ENCODE measurements around the gene PLK5. TPM values are rescaled to one million over a fixed set of nuclear protein-coding genes. Genes with fewer than 3 reads are reported as not detected.
"Not testable (repeated sequence)": the region's sequence is repeated elsewhere in the genome, so short reads cannot be mapped to it uniquely, and the experiment has no call there.

Gene PLK5
- polyA plus RNA-seq, 3 donors, result 0.11 to 0.45 (median 0.14) TPM

DNA sequence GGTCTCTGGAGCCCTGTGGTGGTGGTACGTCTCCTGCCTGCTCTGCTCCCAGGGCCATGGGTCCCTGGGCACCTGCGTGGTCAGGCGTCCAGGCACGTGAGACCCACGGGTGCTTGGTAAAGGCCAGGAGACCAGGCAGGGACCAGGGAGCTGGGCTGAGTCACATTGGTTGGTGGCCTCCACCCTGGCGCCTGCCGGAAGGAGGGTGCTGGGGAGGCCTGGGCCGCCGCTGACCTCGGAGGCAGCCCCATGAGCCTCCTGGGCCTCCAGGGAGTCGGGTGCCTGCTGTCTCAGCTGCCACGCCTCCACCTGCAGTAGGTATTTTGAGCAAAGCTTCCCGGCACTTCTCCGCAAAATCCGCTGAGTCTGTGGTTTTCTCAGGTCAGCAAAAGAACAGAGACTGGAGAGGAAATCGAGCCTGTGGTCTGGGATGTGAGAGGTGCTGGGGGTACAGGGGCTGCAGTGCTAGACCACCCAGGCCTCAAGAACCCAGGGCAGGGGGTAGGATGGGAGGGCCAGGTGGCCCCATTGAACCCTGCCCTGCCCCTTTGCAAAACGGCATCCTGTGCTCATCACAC is 3.6 kb upstream of the PLK5 start:
- no peak for DNase-seq (ENCODE audit: extremely low read depth in 1 of 11, low read depth in 9 of 11, low spot score in 4 of 11)

DNA sequence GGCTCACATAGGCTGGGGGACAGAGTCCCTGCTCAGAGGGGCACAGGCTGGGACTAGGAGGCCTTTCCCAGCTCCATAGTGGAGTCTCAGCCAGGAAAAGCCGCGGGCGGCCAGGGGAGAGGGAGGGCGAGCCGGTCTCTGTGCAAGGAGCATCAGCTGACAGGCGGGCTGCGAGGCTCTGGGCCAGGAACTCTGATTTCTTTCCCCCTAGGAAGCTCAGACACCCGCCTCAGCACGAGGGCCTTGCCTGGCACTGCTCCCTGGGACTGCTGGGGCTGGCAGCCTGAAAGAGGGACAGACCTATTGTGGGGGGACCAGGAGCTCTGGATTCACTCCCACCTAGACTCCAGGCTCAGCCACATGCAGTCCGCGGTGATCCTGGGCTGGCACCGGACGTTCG is 2.2 kb upstream of the PLK5 start:
- no peak for DNase-seq (ENCODE audit: extremely low read depth in 1 of 11, low read depth in 9 of 11, low spot score in 4 of 11)

DNA sequence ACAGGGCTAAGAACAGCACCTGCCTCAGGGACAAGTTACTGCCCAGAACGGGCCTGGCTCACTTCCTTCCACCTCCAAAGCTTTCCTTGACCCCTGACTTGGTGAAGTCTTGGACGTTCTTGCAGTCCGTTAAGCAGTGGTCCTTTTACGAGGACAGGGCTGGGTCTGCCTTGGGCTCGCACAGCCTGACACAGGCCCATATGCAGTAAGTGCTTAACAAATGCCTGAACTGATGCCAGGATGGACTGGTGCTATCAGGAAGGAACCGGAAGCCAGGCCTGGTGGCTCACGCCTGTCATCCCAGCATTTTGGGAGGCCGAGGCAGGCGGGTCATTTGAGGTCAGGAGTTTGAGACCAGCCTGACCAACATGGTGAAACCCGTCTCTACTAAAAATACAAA is 1.8 kb upstream of the PLK5 start:
- no peak for DNase-seq (ENCODE audit: extremely low read depth in 1 of 11, low read depth in 9 of 11, low spot score in 4 of 11)

DNA sequence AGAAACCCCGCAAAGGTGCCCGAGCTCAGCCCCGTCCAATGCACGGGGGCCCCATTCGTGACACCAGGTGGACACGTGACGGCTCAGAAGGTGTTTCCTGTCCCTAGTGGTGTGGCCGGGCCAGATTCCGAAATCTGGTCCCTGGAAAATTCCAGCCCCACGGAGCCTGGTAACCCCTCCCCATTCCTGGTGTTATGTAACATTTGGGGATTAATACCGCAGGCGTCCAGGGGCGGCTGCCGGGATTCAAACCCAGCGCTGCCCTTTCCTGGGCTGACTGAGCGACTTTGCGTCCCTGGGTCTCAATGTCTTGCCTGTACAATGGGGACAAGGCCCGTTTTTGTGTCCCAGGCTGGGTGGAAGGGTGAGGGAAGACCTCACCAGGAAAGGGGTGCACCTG is 1.0 kb upstream of the PLK5 start:
- DNase-seq (ENCODE audit: extremely low read depth in 1 of 11, low read depth in 9 of 11, low spot score in 4 of 11), result no peak

DNA sequence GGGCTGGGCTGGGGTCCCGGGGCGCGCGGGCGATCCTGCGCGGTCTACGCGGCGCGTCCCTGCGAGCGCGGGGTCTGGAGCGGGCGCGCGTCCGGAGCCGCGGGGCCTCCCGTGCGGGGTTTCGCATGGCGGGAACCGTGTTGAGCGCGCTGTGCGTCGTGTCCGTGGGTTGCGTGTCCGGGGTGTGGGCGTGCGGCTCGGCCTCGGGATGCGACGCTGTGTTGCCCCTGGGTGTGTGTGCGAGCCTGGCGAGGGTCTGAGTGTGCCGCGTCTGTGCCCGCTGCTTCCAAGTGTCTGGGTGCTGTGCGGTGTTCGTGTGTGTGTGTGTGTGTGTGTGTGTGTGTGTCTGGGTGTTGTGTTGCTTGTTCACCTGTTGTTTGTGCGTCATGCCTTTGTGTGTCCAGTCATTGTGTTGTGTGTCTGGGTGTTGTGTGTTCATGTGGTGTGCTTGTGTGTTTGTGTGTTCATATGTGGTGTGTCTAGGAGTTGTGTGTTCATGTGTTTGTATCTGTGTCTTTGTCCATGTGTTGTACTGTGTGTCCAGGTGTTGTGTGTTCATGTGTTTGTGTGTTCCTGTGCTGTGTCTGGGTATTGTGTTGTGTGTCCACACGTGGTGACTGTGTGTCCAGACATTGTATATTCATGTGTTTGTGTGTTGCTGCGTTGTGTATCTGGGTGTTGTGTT is 552 bp downstream of the PLK5 start:
- DNase-seq (ENCODE audit: extremely low read depth in 1 of 11, low read depth in 9 of 11, low spot score in 4 of 11), result no peak

DNA sequence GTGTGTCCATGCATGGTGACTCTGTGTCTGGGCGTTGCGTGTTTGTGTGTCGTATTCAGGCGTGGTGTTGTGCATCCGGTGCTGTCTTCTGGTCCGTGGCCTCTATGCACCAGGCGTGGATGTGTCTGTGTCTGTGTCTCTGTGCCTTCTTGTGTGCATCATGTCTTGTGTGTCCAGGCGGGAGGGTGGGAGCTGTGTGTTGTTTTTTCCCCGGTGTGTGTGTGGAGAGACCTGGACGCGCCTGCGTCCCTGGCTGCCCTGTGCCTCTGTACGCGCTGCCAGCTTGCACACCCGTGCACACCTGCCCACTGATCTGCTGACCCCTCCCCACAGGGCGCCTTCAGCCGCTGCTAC is 1.1 kb downstream of the PLK5 start:
- DNase-seq (ENCODE audit: extremely low read depth in 1 of 11, low read depth in 9 of 11, low spot score in 4 of 11), result no peak

DNA sequence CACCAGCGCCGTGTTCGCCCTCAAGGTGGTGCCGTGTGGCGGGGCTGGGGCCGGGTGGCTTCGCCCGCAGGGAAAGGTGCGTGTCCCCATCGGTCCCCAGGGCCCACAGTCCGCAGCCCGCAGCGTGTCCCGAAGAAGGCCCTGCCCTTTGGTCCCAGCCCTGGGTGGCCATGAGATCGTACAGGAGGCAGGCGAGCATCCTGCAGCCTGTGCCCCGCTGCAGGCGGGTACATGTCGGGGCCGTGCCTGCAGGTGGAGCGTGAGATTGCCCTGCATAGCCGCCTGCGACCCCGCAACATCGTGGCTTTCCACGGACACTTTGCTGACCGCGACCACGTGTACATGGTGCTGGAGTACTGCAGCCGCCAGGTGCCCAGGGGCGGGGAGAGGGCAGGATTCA is 1.5 kb downstream of the PLK5 start:
- DNase-seq (ENCODE audit: extremely low read depth in 1 of 11, low read depth in 9 of 11, low spot score in 4 of 11), result no peak

DNA sequence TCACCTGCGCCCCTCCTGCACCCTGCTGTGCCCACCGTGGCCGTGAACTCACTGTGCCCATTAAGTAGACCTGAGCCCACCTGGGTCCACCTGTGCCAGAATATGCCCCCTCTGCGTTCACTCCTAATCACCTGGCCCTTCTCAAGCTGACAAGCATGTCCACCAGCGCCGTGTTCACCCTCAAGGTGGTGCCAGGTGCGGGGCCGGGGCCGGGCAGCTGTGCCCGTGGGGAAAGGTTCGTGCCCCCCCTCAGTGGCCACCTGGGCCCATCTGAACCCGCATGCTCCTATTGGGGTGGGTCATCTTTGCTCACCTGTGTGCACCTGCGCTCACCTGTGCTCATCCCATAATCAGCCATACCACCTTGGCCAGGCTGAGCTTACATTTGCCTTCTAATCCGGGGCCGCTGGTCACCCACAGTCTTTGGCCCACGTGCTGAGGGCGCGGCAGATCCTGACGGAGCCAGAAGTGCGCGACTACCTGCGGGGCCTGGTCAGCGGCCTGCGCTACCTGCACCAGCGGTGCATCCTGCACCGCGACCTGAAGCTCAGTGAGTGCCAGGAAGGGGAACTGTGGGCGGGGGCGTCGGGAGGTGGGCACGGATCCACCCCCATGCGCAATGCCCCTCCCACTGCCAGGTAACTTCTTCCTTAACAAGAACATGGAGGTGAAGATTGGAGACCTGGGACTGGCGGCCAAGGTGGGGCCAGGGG is 2.3 kb downstream of the PLK5 start:
- no peak for DNase-seq (ENCODE audit: extremely low read depth in 1 of 11, low read depth in 9 of 11, low spot score in 4 of 11)

DNA sequence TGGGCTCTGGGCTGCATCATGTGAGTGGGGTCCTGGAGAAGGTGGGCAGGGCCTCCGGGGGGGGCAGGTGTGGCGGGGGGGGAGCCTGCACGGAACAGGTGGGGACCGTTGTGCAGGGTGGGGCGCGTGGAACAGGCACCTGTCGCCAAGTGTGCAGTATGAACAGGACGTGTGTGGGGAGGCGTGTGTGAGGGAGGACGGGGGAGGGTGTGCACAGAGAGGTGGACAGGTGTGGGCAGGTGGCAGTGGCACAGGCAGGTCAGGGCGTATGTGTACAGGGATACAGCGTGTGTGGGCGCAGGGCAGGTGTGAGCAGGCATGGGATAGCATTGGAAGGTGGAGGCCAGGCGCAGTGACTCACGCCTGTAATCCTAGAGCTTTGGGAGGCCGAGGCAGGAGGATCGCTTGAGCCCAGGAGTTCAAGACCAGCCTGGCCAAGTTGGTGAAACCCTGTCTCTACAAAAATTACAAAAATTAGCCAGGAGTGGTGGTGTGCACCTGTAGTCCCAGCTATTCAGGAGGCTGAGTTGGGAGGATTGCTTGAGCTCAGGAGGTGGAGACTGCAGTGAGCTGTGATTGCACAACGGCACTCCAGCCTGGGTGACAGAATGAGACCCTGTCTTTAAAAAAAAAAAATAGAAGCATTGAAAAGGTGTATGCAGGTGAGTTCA is 3.2 kb downstream of the PLK5 start:
- no peak for DNase-seq (ENCODE audit: extremely low read depth in 1 of 11, low read depth in 9 of 11, low spot score in 4 of 11)

DNA sequence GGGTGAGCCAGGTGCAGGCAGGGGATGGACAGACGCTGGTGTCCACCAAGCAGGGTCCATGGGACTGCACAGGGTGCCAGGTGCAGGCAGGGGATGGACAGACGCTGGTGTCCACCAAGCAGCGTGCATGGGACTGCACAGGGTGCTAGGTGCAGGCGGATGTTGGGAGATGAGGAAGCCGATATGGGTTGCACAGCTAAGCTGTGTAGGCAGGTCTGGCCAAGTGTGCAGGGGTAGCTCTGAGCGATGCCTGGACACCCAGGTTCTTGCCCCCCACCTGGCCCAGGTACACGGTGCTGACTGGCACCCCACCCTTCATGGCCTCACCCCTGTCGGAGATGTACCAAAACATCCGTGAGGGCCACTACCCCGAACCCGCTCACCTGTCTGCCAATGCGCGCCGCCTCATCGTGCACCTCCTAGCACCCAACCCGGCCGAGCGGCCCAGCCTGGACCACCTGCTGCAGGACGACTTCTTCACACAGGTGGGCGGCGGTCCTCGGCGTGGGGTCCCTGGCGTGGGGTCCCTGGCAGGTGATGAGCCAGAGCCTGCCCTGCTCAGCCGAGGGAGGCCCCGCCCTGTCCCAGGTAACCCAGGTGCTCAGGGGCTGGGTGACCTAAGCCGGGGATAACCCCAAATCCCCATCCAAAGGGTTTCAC is 3.9 kb downstream of the PLK5 start:
- no peak for DNase-seq (ENCODE audit: extremely low read depth in 1 of 11, low read depth in 9 of 11, low spot score in 4 of 11)

DNA sequence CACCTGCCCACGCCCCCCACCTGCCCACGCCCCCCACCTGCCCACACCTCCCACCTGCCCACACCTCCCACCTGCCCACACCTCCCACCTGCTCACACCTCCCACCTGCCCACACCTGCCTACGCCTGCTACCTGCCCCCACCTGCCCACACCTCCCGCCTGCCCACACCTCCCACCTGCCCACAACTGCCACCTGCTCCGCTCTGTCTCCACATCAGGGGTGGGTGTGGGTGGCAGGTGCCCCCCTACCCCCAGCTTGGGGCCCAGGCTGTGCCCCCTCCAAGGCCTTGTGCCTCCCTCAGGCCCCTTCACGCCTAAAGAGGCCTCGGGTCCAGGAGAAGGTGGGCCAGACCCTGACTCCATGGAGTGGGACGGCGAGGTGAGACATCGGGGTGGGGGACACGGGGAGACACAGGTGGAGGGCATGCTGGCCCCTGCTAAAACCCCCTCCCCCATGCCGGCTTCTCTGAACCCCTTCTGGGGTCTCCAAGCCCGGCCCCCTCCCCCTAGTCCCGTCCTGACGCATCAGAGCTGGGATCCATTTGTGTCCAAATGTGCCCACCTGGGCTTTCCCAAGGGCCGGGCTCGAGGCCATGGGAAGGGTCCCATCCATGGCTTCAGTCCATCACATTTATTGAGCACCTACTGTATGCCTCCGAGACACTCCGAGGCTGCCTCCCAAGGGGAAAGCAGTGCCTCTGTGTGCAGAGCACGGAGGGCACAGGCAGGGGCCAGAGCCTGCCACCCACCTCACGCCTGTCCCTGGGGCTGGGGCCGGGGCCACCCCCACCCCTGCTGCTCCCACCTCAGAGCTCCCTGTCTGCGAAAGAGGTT is 4.9 kb downstream of the PLK5 start:
- DNase-seq (ENCODE audit: extremely low read depth in 1 of 11, low read depth in 9 of 11, low spot score in 4 of 11), result no peak

DNA sequence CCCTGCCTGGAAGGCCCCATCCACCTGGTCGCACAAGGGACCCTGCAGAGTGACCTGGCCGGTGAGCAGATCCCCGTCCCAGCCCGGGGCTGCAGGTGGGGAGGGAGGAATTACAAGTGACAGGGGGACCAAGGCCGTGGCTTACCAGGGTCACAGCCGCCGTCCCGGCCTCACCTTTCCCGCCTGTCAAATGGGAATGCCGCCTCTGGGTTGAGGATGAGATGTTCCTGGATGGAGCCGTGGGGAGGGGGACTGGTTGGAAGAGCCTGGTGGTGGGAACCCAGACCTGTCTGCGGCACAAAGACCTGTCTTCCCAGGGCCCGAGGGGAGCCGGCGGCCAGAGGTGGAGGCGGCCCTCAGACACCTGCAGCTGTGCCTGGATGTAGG is 5.5 kb downstream of the PLK5 start:
- no peak for DNase-seq (ENCODE audit: extremely low read depth in 1 of 11, low read depth in 9 of 11, low spot score in 4 of 11)

DNA sequence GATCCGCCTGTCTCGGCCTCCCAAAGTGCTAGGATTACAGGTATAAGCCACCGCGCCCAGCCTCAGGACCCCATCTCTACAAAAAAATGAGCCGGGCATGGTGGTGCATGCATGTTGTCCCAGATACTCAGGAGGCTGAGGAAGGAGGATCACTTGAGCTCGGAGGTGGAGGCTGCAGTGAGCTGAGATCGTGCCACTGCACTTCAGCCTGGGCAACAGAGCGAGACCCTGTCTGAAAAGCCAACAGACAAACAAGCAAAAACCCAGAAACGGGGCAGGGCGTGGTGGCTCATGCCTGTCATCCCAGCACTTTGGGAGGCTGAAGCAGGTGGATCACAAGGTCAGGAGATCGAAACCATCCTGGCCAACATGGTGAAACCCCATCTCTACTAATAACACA is 7.0 kb downstream of the PLK5 start:
- DNase-seq (ENCODE audit: extremely low read depth in 1 of 11, low read depth in 9 of 11, low spot score in 4 of 11), result not testable (repeated sequence)

DNA sequence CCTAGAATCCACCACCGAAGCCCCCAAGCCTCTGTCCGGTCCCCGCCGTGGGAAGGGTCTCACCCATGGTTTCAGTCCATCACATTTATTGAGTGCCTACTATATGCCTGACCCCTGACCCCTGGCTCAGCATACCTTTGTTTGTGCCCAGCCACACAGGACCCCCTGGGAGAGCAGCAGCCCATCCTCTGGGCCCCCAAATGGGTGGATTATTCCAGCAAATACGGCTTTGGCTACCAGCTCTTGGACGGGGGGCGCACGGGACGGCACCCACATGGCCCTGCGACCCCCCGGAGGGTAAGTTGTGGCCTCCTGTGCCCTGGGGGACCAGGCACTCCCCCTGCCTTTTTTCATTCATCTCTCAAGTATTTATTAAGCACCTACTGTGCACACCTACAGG is 7.7 kb downstream of the PLK5 start:
- no peak for DNase-seq (ENCODE audit: extremely low read depth in 1 of 11, low read depth in 9 of 11, low spot score in 4 of 11)

DNA sequence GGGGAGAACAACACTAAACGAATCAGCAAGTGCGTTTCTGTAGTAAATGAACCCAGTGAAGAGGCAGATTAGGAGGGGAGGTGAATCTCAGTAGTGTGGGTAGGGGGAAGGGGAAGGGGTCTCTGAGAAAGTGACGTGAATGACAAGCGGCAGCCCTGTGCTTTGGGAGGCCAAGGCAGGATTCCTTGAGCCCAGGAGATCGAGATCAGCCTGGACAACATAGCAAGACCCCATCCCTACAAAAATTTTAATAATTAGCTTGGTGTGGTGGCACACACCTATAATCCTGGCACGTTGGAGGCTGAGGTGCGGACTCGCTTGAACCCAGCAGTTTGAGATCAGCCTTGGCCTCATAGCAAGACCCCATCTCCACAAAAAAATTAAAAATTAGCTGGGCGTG is 8.1 kb downstream of the PLK5 start:
- DNase-seq (ENCODE audit: extremely low read depth in 1 of 11, low read depth in 9 of 11, low spot score in 4 of 11), result no peak

DNA sequence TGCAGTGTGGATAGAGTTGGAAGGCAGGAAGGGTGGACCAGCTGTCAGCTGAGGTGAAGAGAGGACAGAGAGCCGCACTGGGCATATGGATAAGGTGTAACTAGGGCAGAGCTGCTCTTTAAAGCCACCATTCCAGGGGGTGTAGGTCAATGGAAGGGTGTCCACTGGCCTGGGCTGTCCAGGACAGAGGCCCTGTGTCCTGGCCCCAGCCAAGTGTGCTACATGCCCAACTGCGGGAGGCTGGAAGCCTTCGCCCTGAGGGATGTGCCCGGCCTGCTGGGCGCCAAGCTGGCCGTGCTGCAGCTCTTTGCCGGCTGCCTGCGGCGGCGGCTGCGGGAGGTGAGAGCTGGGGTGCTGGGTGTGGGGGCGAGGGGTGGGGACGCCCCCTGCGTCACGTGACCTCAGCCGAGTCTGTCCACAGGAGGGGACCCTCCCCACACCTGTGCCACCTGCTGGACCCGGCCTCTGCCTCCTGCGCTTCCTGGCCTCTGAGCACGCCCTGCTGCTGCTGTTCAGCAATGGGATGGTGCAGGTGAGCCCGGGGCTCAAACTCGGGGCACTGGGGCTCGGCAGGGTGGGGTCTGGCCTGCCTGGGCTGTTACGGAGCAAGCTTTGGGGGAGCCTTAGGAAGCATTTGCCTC is 9.8 kb downstream of the PLK5 start:
- no peak for DNase-seq (ENCODE audit: extremely low read depth in 1 of 11, low read depth in 9 of 11, low spot score in 4 of 11)

DNA sequence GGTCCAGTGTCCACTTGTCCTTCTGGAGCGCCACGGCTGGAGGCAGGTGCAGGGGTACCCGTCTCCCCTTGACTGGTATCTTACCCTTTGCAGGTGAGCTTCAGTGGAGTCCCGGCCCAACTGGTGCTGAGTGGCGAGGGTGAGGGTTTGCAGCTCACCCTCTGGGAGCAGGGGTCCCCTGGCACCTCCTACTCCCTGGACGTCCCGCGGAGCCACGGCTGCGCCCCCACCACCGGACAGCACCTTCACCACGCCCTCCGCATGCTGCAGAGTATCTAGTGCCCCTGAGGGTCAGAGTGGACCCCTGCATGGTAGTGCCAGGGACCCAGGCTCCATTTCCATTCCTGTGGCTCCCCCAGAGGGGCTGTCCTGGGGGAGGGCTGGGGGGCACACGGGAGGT is 11.1 kb downstream of the PLK5 start:
- DNase-seq (ENCODE audit: extremely low read depth in 1 of 11, low read depth in 9 of 11, low spot score in 4 of 11), result no peak

DNA sequence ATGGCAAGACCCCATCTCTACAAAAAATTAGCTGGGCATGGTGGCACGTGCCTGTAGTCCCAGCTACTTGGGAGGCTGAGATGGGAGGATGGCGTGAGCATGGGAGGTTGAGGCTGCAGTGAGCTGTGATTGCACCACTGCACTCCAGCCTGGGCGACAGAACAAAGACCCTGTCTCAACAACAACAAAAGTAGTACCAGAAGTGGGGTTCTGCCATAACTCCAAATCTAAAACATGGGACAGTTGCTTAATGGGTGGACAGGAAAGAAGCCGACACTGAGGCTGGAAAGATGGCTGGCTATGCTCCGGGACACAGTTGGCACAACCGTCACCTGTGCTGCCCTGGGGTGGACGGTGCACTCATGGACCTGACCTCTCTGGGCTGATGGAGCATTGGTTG is 11.8 kb downstream of the PLK5 start:
- DNase-seq (ENCODE audit: extremely low read depth in 1 of 11, low read depth in 9 of 11, low spot score in 4 of 11), result not testable (repeated sequence)

DNA sequence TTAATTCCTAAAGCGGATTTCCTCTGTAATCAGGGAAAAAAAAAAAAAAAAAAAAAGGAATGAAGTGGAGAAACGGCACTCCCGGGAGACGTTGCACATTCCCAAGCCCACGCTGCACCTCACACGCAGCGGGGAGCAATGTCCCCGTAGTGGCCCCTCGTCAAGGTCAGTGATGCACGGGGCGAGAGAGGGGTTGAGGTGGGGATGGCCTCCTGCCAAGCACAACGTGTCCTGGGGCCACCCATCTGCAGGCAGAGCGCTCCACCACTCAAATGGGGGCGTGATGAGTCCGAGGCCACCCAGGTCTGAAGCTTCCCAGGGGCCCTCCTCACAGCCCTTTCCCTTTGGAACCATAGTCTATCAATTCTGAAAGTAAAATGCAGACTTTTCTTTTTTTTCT is 15.1 kb downstream of the PLK5 start:
- DNase-seq (ENCODE audit: extremely low read depth in 1 of 11, low read depth in 9 of 11, low spot score in 4 of 11), result no peak

All from renal cortex interstitium (tissue), 11 donors.